H7 (cell line): ENCODE results near the gene TK1. TPM values are rescaled to one million over a fixed set of nuclear protein-coding genes. Genes with fewer than 3 reads are reported as not detected.
A peak's percentile ranks its signal among the peaks of the same experiment; 100 is the strongest.

Source experiments
- DNase-seq: peaks from one replicate; pipeline ENCODE4 v3.0.0; 2012
- H3K27me3 ChIP-seq: 2 replicates; pipeline ENCODE4 v1.6.0; 2011; ENCODE audit warnings: mild to moderate bottlenecking, low read length; ENCODE audit not compliant: control insufficient read depth, insufficient read depth
- H3K36me3 ChIP-seq: replicated peaks from 2 replicates; pipeline ENCODE4 v1.5.1; 2011; ENCODE audit warnings: low read length; ENCODE audit not compliant: control insufficient read depth, insufficient read depth
- H3K4me3 ChIP-seq: 2 replicates; pipeline ENCODE4 v1.5.1; 2011; ENCODE audit warnings: low read depth, mild to moderate bottlenecking, control low read depth, low read length, moderate library complexity; ENCODE audit not compliant: insufficient read depth
- total RNA-seq: library from RNA; depleted of rRNA; stranded (reverse); fragments of >200 nt; shearing (Covaris generic); gene quantifications from 2 replicates; pipeline ENCODE4 v1.2.3, GENCODE V29; 2014

TK1 gene
- total RNA-seq, 1 experiment from 2014 or later, result 56.5 TPM

- Histone ChIP-seq H3K27me3 (peaks cover 10% of the 10 kb centered on the region), H3K4me3 (peak overlapping the region; percentile 39), H3K36me3 (no peaks in the 10 kb centered on the region)
- DNase-seq, result peak; percentile 84
These were observed 55.4 kb downstream of the TK1 start for GRCh38 chr17:78131172-78132083.

DNA sequence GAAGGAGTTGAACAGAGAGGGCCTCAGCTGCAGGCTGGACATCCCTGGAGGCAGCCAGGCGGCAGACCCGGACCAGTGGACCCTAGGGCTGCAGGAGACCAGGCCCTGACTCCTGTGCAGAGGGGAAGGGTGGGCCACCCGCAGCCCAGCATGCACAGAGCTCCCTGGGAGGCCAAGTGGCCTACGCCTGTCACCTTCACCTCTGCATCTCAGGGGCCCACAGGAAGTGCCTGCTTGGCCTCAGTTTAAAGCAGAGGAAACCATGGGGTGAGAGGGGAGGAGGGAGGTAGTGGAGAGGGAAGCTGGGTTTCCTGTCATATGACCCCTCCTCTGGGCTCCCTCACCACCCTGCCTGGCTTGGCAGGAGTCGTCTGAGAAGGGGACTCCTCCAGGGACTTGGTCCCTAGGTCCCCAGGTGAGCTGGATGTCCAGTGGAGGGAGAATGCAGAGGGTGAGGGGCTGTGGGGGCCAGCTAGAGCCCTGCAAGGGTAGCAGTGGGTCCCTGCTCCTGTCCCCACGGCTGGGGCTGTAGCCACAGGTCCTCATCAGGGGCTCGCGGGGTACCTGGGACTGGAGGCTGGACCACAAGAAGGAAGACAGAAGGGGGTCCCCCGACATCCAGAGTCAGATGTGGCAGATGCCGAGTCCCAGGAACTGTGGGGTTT, 56.3 kb downstream of the TK1 start, which contains the start of gene TMC8:
TMC8 (plus strand) TSS at position 335 of the 665 bp plus-strand sequence. CDS start 818 bp downstream, outside the sequence.
- no peaks in the 10 kb centered on the region for H3K36me3 ChIP-seq

DNA sequence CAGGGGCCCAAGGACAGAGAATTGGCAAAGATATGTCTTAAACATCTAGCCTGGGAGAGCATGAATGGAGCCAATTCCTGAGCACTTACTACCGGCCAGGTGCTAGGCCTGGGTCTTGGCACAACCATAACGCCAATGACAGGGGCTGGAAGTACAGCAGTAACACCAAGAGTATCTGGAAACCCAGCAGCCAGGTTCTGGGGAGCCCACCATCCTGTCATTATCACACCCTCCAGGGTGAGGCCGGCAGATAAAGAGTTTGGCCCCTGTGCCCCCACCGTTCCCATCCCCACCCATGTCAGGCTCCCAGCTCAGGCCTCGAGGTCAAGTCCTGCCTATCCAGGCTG, 56.8 kb downstream of the TK1 start:
- H3K36me3 ChIP-seq, result no peaks in the 10 kb centered on the region
- no peak overlapping the region for H3K4me3 ChIP-seq
- peaks cover 10% of the 10 kb centered on the region for H3K27me3 ChIP-seq
- peak; percentile 66 for DNase-seq

More for the DNA sequence above, 56.3 kb downstream of the TK1 start, which contains the start of gene TMC8:
- Histone ChIP-seq H3K27me3 (peaks cover 10% of the 10 kb centered on the region), H3K4me3 (peak within 1 kb of the TSS; percentile 39)
- DNase-seq, result peak; percentile 70

DNA sequence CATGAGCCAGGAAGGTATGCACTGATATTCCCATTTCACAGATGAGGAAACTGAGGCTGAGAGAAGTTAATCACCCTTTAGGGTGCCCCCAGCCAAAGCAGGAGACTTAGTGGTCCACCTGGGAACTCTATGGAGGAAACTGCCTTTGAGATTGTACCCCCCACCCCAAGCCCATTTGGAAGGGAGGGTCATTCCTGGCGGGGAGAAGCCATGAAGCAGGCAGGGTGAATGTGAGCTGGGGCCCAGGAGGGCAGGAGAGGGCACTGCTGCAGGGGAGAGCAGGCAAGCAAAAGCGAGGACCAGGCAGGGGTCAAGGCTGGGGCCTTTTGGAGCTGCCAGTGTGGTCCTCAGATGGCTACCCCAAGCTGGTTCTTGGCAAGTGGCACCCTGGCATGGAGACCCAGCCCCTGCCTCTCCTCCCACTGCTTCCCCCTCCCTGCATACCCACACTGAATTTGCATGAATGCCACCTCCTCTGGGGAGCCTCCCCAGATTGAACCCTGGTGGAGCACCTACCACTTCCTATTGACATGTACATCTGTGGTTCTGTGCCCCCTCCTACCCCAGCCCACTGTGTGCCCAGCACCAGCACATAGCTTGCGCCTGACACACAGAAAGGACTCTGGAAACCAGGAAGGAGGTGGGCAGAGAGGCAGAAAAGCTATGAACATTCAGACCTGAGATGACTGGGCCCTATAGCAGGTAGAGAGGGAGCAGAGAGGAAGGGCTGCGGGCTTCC, 57.3 kb downstream of the TK1 start:
- peak; percentile 58 for DNase-seq
- Histone ChIP-seq H3K4me3 (no peak overlapping the region), H3K36me3 (no peaks in the 10 kb centered on the region), H3K27me3 (peaks cover 10% of the 10 kb centered on the region)

DNA sequence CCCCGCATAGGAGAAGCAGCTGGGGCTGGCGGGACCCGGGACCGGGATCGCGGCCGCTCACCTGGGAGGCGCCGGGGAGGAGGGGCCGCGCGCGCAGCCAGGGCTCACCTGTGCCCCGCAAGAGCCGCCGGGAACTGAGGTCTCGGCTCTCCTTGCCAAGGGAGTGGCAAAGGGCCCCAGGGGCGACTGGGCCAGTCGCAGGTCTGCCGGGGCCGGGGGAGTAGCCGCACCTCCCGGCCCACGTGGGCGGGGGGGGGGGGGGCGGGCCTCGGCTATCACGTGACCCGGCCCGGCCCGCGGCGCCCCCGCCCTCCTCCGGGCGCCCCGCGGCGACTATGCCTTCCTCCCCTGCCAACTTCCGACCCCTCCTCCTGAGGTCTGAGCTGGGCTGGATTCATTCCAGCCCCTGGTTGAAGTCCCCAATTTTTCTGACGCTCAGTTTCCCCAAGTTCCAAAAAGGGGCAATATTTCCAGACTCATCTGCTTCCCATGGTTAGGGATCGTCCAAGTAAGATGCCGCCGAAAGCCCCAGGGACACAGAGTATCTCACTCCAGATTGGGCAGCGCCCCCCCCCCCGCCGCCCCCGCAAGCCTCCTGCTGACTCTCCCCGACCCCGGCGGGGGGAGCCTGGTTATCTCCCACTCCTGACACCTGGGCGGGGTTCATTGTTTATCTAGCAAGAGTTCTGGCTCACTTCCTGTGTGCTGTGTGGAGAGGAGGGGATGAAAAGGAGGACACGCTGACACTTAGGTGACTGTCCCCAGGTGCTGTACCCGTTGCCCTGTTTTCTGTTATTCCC, 58.1 kb downstream of the TK1 start, which contains the start of gene TMC6:
TMC6 (minus strand) TSS at position 205 of the 800 bp plus-strand sequence. CDS start 1,923 bp downstream, outside the sequence.
- Histone ChIP-seq H3K36me3 (peaks cover 2% of the 10 kb centered on the region), H3K27me3 (peaks cover 8% of the 10 kb centered on the region), H3K4me3 (peak within 1 kb of the TSS; percentile 75)
- DNase-seq, result peak; percentile 99

- DNase-seq, result peak; percentile 96
- peak overlapping the region; percentile 75 for H3K4me3 ChIP-seq
- peaks cover 5% of the 10 kb centered on the region for H3K27me3 ChIP-seq
- peaks cover 6% of the 10 kb centered on the region for H3K36me3 ChIP-seq
These were observed 58.8 kb downstream of the TK1 start for GRCh38 chr17:78127888-78128550.

- Histone ChIP-seq H3K36me3 (peaks cover 8% of the 10 kb centered on the region), H3K27me3 (peaks cover 2% of the 10 kb centered on the region; the same call in 1 of the 2 replicates), H3K4me3 (peak overlapping the region; percentile 75)
- DNase-seq, result peak; percentile 77
These were observed 59.5 kb downstream of the TK1 start for GRCh38 chr17:78127239-78127887.

DNA sequence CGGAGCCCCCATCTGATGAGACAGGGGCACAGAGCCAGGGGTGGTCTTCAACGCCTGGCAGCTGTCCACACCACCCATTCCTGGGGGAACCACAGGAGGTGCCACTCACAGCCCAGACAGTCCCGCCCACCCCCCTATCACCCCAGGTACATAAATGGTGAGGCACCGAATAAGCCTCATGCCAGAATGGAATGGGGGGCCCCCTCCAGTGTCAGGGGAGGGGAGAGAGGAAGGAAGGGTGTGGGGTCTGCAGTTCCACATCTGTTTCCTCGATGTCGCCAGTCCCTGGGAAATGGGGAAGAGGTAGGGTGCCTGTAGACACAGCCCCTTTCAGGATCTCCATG, 60.0 kb downstream of the TK1 start:
- DNase-seq, result peak; percentile 52
- peaks cover 2% of the 10 kb centered on the region; the same call in 1 of the 2 replicates for H3K27me3 ChIP-seq
- H3K36me3 ChIP-seq, result peaks cover 9% of the 10 kb centered on the region
- H3K4me3 ChIP-seq, result peak overlapping the region; percentile 75; the same call in 1 of the 2 replicates

DNA sequence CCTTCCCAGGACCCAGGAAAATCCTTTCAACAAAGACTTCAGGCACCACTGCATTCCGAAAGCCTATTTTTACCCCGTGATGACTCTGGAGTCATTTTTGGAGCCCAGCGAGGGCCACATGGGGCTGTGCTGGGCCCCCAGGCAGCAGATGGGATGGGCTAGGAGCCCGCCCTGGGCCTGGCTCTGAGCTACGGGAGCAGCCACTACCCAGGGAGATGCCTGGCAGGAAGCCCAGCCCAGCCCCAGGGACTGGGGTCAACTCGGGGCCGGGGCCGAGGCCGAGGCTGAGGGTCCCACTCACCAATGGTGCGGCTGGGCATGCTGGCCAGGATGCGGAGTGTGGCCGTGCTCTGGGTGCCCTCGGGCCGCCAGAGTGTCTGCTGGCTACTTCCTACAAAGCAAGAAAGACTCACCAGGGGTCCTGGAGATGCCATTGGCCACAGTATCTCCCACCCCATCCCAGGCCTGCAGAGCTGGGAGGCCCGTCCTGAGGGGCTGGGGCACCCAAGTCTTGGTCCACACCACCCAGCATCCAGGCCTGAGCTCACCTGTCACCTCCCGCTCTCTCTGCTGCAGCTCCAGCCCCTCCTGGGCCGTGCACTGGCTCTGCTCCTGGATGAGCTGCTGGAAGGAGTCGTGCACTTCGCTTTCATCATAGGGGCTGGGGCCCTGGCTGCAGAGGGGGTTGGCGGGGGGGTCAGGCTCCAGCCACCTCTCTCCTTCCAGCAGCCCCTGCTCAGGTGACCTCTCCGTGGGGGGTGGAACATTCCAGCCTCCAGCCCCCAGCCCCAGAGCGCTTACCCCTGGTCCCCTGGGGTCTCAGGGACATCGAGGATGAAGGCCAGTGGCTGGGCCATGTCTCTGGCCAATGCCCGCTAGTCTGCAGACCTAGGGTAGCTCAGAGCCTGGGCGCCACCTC, 60.6 kb downstream of the TK1 start:
- no peak overlapping the region for H3K4me3 ChIP-seq
- no peaks in the 10 kb centered on the region; the same call in 1 of the 2 replicates for H3K27me3 ChIP-seq
- H3K36me3 ChIP-seq, result peaks cover 10% of the 10 kb centered on the region
- DNase-seq, result peak; percentile 61

DNA sequence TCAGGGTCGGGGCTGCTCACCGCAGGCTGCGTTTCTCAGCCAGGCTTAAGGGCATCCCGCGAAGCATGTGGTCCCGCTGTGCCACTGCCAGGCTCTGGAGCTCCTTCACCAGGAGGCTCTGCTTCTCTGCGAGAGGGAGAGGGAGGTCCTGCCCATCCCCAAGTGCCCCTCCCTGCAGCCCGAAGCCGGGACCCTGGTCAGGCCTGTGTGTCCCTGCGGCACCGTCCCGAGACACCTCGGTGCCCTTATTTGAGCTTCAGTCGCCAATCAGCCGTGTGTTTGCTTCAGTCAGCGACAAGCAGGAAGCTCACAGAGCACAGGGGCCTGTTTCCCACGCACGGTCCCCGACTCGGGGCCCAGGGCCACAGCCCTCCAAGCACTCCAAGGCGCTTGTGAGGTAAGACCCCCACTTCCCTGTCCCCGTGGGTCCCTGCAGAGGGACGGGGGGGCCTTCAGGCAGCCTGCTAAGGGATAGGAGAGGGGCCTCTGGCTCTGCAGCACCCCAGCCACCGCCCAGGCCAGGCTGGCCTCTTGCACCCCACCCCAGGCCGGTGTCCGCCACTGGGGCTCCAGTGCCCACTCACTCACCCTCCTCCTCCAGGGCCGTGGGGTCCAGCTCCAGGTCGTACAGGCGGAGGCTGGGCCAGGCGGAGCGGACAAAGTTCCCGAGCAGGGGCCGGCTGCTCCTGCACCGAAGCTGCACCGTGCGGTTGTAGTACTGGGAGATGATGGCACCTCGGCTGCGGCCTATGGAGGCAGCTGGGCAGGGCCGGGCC, 61.5 kb downstream of the TK1 start:
- no peak for DNase-seq
- Histone ChIP-seq H3K4me3 (no peak overlapping the region), H3K36me3 (peaks cover 10% of the 10 kb centered on the region), H3K27me3 (no peaks in the 10 kb centered on the region)

GRCh38 chr17:78124836-78125137, 62.1 kb downstream of the TK1 start:
- H3K4me3 ChIP-seq, result no peak overlapping the region
- DNase-seq, result no peak
- peaks cover 10% of the 10 kb centered on the region for H3K36me3 ChIP-seq
- H3K27me3 ChIP-seq, result no peaks in the 10 kb centered on the region
